Glomerular endothelial cell (primary cell): ENCODE measurements around the gene GREB1. TPM values are rescaled to one million over a fixed set of nuclear protein-coding genes. Genes with fewer than 3 reads are reported as not detected.

Experiments used
- DNase-seq: peaks from one replicate; pipeline ENCODE4 v3.0.0-alpha.2; 2011; ENCODE audit warnings: low read depth, low spot score; ENCODE audit errors: extremely low read depth
- total RNA-seq: library from RNA; depleted of rRNA; stranded (reverse); fragments of >200 nt; gene quantifications from 2 replicates; pipeline ENCODE4 v1.2.3, GENCODE V29; 2015

GREB1 gene
- total RNA-seq, 1 donor from 2014 or later, result 0.64 TPM

DNA sequence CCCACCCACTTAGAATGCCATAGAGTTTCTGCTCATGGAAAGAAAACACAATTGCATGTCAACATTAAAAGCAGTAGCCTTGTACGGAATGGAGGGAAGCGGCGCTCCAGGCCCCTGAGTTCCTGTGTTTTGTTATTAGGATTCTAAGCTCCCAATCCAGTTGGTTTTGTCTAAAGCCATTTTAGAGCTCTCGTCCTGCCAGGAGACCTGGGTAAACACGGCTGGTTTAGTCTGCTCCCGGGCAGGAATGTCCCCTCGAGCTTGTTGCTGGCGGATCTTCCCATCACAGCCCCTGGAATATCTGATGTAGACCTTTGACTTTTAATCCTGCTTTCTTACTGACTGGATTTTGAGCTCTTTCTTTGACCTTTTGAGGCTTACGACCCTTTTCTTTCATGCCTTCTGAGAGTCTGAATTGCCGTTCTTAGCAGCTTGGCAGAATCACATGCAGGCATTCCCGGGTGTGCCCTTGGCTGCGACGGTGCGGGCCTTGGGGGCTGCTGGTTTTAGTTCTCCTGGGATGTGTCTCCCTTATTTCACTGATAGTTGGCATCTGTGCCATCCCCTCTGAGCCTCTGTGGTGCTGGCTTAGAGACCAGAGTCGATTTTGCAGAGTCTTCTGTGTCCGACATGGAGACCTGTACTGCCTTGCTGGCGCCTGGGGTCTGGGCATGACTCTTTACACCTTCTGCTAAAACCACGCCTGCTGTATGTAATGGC is 25.4 kb downstream of the GREB1 start:
- no peak for DNase-seq

DNA sequence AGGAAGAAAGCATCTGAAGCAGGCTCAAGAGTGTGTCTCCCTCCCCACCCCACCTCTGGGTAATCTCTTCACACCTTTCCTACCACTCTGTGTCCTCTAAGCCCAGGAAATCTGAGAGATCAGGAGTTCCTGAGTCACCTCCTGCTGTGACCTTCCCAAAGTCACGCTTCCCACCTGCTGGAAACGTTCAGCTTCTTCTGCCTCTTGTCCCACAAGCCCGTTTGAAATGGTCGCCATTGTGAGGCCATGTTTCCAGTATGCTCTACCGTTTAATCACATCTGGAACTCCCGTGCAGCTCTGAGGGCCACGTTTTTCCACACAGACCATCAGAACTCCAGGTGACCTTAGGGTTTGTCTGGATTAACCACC is 25.9 kb downstream of the GREB1 start:
- no peak for DNase-seq

DNA sequence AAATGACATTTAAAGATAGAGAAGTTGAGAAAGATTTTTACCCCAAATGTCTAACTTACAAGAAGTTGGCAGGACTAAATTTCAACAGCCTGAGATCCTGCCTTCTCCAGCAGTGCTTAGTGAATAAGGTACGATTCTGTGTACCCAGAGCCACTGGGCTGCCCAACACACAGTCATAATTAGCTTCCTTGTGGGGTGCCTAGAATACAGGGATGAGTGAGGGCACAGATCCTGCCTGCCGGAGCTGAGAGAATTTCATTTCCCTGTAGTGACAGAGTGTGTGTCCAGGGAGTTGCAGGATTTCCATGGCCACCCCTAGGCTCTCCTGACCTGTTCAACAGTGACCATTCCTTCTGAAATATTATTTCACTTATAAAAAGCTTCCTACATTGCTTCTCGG is 27.0 kb downstream of the GREB1 start:
- no peak for DNase-seq

DNA sequence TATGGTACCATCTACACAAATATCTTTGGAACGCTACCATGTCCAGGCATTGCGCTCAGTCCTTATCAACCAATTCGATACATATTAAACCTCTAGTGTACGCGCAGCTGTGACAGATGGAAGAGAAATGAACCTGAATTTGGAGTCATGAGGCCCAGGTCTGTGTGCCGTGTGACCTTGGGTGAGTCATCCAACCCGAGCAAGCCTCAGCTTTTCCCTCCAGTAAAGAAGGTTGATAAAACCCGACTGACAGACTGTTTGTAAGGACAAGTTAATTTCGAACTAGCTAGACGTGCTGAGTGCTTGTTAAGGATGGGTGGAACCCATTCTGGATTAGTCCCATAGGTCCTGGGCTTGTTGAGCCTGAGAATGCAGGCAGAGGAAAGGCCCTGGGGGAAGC is 28.2 kb downstream of the GREB1 start:
- no peak for DNase-seq

DNA sequence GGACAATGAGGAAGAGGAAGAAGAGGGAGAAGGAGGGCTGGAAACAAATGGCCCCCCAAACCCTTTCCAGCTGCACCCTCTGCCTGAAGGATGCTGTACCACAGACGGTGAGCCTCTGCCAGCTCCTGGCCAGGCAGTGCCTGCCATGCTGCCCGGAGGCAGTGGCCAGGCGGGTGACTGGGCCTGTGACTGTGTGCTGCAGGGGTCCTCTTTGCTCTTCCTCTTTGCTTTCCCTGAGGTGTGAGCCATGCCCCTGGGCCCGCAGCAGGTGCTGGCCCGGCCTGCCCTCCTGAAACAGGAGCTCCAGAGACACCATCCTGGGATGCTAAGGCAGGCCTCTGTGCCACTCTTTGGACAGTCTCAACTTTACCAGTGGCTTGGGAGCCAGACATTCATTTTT is 28.6 kb downstream of the GREB1 start:
- no peak for DNase-seq

DNA sequence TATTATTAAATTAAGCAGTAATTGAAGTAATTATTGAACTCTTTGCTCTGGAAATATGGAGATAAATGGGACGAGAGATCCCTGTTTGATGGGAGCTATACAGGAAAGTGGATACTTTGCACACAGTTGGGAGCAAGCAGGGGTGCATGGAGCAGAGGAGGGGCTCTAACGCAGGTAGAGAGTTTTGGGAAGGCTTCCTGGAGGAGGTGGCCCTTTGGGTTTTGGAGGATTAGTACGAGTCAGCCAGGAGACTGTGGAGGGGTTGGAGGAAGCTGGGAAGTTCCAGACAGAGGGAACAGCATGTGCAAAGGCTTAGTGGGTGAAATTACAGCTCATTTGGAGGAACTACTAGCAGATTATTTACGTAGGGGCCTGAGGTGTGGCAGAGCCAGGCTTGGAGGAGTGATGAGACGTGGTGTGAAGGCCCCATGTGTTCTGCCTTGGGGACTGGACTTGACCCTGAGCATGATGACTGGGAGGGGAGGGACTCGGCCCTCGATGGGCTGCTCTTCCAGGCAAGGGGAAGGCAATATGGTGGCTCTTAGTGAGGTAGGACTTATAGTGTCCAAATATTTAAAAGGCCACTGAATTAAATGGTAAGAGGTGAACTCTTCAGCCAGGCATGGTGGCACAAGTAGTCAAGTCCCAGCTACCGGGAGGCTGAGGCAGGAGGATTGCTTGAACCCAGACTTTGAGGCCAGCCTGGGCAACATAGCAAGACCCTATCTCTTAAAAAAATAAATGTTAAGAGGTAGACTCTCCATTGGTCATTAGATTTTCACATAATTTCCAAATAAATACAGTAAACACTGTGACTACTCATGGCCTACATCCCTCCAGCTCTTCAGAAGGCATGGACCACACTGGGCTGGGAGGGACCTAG is 30.2 kb downstream of the GREB1 start:
- no peak for DNase-seq

DNA sequence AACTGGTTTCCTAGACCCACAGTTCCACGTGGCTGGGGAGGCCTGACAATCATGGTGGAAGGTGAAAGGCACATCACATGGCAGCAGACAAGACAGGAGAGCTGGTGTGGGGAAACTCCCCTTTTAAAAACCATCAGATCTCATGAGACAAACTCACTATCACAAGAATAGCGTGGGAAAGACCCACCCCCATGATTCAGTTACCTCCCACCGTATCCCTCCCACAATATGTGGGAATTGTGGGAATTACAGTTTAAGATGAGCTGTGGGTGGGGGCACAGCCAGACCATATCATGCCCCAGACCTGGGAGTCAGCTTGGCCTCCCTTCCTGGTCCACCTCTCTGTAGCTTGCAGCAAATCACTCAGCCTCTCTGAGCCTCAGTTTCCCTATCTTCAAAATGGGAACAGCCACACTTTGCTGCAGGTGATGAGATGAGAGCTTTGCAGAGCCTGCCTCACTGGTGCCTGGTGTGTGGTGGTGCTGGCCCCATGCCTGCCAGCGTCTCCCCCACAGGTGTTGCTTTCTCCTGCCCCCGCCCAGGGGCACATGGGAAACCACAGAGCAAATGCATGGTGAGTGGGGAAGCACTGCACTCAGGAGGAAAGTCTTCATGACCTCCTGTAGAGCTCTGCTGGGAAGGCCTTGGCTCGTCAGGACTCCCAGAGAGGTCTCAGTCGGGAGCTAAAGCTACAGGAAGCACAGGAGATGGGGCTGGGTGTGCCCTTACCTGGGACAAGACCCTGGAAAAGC is 31.1 kb downstream of the GREB1 start:
- DNase-seq, result no peak

DNA sequence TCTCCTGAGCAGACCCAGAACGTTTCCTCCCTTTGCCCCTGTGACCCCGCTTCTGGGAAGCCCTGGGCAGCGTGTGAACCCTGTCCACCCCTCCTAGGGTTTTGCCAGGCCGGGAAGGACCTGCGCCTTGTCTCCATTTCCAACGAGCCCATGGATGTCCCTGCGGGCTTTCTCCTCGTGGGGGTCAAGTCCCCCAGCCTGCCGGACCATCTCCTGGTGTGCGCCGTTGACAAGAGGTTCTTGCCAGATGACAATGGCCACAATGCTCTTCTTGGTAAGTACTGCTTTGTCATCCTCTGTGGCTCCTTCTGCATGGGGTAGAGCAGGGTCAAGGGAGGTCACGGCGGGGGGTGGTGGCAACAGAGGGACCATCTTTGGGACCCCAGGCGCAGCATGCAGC is 32.5 kb downstream of the GREB1 start:
- no peak for DNase-seq

DNA sequence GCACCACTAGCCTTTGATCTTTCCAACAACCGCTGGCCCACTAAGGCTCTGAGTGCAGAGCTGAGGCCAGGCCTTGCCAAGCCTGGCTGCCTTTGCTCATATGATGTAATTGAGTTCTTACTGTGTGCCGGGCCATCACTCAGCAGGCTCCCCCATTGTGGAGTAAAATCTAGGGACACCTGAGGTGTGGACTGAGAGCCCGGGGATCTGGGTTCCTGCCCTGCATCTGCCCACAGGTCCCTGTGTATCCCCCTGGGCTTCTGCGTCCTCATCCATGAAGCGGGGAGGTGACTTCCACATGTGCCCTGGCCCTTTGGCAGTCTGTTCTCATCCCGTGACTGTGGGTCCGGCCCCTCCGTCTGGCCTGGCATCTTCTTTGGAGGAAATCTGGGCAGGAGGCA is 33.8 kb downstream of the GREB1 start:
- no peak for DNase-seq

DNA sequence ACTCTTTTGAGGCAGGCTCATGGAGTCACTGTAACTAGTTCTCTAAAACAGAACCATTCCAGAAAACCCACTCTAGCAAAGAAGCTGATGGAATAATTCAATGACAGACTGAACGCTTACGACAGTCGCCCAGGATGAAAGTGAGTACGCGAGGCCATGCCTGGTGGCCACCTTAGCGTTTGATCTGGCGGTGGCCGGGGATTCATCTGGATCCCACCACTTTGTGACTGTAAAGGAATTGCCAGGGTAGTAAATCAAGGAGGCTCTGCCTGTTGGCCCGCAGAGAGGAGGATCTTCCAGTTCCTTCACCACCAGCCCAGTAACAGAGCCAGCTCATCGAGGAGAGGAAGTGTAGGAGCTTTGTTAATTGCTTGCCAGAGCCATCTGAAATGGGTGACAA is 34.6 kb downstream of the GREB1 start:
- no peak for DNase-seq

DNA sequence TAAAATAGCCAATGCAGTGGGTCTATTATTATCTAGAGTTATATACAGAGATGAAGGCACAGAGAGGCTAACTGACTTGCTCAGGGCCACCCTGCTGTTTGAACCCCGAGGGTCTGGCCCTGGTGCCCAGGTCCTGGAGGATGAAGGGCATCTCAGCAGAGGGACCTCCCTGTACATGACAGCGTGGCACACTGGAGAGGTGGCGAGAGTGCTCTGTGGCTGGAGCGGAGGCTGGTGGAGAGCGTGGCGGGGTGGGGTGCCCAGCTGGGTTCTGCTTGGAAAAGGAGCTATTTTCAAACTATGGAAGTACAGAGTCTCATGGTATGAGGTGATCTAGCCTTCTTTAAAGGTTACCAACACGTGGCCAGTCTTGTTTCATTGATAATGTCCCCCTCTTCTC is 35.8 kb downstream of the GREB1 start:
- no peak for DNase-seq

DNA sequence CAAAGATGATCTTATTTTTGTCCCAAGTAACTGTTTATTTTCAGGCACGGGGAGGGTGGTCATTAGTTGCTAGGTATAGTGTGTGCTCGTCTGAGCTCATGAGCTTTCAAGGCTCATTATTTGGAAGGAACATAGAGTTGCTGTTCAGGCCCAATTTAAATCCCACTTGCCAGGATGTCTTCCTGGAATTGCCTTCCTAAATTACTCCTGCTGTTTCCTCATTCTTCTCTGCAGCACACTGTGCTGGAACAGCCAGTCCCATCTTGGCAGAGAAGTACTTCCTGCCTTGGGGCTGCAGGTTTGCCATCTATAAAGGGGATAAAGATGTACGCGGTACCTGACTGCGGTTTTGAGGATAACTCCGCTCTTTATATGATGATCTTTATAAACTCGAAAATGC is 37.3 kb downstream of the GREB1 start:
- DNase-seq, result no peak

DNA sequence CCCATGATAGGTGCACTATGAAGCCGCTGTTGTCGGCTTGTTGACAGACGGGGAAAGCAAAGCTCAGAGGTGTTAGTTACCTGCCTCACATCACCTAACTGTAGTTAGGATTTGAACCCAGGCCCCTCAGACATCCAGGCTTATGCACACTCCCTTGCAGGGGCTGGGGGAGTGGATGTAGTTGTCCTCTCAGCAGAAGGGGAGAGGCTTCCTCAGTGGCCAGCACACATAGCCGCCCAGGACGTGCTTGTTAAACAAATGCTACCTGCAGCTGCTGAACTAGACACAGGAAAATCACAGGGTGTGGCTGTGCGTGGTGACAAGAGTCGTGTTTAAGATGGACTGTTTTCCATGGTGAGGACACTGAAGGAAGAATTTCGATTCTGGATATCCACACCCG is 39.2 kb downstream of the GREB1 start:
- no peak for DNase-seq

DNA sequence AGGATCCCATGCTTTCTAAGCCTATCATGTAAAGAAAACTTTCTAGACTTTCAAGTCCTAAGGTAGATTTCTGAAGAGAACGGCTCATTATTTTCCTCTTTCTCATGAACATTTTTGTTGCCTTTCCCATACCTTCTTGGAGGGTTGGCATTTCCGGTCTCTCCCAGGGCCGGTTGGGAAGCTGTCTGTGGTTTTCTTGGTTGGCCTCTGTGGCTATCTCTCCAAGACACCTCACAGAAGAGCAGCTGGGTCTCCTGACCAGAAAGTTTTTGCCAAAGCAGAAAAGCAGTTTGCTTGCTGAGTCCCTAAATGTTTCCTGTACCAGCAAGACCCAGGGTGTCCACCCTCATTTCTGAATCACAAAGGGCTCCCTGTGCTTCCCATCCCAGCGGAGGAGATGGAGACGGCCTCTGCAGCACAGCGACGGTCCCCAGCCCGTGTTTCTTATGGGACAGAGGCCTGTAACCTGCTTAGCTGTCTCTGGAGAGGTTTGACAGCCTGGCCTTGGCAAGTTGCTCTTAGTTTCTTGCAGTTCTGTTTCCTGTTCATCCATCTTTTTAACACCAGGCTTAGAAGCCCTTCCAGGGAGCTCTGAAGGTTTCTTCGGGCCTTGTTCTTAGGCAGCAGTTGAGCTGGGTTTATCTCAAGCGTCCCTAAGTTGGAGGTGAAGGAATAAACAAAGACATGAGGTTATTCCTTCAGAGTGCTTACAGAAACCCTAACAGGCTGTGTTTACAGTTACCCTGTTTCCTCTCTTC is 39.8 kb downstream of the GREB1 start:
- no peak for DNase-seq

DNA sequence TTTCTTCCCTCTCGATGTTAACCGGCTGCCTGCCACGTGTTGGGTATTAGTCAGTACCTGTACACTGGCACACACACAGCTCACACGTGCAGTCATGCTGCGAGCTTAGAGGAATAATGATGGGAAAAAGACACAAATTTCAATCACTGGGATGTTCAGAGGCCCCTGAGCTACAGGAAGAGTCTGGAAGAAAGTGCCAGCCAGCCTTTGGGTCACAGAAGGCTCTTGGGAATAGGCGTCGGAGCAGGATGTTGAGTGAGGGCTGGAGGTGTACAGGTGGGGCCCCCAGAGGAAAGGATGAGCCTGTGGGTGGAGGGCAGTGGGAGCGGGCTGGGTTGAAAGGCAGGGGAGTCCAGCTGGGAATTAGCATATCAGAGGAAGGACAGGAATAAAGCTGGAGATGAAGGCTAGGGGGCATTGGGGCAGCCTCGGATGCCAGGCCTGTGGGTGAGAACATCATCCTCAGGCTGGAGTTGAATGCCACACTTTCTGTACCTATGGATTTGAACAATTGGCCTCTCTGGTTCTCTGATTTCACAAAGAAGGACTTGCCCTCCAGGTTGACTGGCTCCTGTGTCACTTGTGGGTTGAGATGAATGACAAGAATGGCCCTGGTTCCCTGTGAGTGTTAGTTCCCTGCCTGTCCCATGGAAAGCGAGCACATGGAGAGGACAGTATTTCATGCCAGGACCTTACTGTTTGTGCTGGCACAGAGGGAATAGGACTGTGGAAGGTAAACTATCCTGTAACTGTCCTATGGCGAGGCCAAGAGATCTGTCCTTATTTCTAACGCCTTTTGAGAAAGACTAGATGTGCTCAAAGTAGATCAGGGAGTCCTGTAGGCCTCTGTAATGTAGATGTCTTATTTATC is 40.6 kb downstream of the GREB1 start:
- DNase-seq, result no peak

DNA sequence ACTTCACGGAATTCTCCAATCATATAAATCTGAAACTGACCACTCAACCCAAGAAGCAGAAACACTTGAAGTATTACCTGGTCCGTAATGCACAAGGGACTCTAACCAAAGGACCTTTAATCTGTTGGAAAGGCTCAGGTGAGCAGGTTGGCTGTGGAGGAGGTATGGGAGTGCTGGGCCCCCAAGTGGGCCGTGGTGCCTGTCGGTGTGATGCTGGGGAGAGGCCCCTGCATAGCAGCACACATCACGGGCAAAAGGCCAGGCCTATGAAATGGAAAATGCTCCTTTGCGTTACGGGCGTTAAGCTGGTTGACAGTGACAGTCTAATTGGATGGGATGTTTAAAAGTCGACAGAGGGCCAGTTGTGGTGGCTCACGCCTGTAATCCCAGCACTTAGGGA is 42.6 kb downstream of the GREB1 start:
- no peak for DNase-seq

DNA sequence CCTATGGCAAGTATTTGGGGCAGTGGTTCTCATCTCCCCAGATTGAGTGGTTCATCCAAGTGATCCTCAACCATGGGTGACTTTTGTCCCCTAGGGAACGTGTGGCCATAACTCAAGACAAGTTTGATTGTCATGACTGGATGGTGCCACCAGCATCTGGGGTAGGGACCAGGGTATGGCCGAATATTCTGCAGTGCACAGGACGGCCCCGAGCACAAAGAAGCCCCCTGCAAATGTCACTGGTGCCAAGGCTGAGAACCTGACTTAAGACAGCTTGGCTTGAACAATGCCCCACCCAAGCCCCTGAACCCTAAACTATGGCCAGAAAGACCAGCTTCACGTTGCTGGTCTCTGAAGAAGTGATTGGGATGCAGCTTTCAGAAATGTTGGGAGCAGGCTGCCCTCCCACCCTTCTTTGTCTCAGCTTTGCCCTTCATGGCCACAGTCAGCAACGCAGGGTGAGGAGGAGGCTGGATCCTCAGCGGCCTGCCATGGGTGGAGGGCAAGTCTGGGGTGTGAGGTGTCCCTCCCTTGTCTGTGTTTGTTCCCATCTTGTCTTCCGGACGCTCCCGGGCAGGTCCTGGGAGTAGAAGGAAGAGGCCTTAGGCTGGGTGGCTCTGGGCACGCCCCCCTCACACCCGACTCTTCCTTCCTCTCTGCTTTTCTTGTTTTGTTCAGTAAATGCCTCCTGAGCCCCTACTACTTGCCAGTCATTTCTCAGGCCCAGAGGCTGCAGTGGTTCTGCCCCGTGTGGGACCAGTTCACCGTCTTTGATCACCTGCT is 43.4 kb downstream of the GREB1 start:
- DNase-seq, result no peak

DNA sequence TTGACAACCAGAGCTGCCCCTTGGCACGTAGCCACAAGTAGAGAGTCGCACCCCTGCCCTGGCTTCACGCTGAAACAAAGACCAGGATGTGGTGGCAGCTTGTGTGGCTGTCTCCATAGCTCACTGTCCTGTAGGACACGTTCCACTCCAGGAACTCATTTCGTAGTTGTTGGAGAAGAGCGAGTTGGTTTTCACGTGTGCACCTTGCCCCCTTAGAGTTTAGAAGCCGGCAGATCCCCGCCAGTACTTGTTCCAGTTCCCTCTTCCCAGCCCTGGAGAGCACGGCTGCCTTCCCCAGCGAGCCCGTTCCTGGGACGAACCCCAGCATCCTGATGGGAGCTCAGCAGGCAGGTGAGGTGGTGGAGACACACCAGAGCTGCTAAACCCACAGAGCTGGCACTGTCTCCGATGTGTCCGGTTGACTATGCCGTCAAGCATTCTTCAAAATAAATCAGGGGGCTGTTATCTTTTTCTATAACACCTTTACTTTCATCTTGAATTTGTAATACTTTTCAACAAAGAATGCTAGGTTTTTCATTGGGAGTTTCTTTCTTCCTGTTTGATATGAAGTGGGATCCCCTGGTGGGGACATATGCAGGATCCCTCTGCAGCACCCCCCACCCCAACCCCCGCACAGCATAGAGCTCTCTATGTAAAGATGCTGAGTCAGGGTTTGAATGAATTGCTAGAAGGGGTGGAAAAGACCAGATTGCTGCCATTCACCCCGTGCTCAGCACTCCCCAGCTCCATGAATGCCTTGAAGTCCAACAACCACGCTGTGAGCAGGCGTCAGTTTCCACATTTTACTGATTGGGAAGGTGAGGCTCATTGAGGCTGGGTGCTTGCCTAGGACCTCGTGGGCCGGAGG is 44.5 kb downstream of the GREB1 start:
- no peak for DNase-seq
